Measurements from ENCODE around the gene ANO10. TPM values are rescaled to one million over a fixed set of nuclear protein-coding genes. Genes with fewer than 3 reads are reported as not detected.

ANO10 gene
- total and polyA plus RNA-seq, 2 donors (not counting 1 experiment from before 2014, with no cell fraction given) = 1.9 to 10.6 TPM

DNA sequence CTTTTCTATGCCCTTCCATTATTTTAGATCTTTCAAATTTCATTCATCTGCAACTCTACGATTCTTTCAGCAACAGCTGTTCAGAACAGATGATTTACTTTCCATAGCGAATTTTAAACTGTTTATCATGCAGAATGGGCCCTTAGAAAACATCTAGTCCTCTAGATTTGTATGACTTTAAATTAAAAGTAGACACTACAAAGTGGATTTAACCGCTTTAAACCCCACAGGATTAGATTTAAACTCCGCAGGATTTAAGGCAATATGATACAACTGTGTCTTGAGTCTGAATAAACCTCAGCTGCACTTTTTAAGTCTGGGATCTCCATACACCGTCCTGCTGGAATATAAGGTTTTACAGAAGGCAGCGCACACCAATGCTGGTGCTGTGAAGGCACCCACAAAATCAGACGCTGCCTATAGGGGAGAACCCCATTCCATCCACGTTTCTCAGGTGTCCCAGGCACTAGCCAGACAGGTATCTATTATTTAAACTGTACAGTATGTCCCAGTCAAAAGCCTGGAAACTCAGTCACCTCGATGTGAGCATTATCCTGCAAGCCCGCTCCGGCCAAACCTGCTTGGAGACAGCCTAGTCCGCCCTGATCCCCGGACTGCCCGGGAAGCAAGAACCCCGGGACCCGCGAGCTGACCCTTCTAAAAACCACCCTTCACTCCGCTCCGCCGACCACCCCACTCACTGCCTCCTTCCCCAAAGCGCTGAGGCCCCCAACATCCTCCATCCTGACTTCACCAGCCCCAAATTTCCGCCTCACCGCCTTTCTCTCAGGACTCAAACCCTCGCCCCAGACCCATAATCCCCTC, 768 bp downstream of the ANO10 start:
- ChIA-PET POLR2A (interaction anchor here (0.6 to 2.0 kb wide), 3 partner anchors 69 to 1120 kb away, joined by 3 to 13 read pairs (median 9); partner anchors contain the start of gene ABHD5), CTCF (no interaction called here)
- no peak for ATAC-seq (ENCODE audit: low read depth)
- H3K4me1 ChIP-seq (ENCODE audit: control insufficient read depth in 2 of 2, insufficient read depth in 2 of 2, low read length in 2 of 2) = peaks cover 9 to 11% of the 10 kb centered on the region in 2 donors
- no peaks in the 10 kb centered on the region for H3K27me3 ChIP-seq (replicated peaks in 1 of 4; ENCODE audit: control extremely low read depth in 1 of 4, control insufficient read depth in 3 of 4, insufficient read depth in 4 of 4, low read length in 3 of 4)
- Mint-ChIP-seq H3K4me3 (peak overlapping the region; percentile 88), H3K9me3 (ENCODE audit: insufficient read depth) (no peaks in the 10 kb centered on the region), H3K27ac (peak overlapping the region; percentile 55), H3K4me1 (peaks cover 12% of the 10 kb centered on the region), H3K27me3 (no peaks in the 10 kb centered on the region)
- DNase-seq = peak; percentile 12
- H3K4me2 ChIP-seq (replicated peaks; ENCODE audit: low read depth, low read length, poor library complexity, severe bottlenecking) = peak overlapping the region; percentile 98
- H3K79me2 ChIP-seq (ENCODE audit: control insufficient read depth, insufficient read depth, low read length) = no peaks in the 10 kb centered on the region
- no peak for TF ChIP-seq EZH2 (IDR thresholded peaks at IDR 0.05; ENCODE audit: borderline replicate concordance, insufficient read depth, low read depth, low read length, poor library complexity, severe bottlenecking)
- TF ChIP-seq, protein P1, sequence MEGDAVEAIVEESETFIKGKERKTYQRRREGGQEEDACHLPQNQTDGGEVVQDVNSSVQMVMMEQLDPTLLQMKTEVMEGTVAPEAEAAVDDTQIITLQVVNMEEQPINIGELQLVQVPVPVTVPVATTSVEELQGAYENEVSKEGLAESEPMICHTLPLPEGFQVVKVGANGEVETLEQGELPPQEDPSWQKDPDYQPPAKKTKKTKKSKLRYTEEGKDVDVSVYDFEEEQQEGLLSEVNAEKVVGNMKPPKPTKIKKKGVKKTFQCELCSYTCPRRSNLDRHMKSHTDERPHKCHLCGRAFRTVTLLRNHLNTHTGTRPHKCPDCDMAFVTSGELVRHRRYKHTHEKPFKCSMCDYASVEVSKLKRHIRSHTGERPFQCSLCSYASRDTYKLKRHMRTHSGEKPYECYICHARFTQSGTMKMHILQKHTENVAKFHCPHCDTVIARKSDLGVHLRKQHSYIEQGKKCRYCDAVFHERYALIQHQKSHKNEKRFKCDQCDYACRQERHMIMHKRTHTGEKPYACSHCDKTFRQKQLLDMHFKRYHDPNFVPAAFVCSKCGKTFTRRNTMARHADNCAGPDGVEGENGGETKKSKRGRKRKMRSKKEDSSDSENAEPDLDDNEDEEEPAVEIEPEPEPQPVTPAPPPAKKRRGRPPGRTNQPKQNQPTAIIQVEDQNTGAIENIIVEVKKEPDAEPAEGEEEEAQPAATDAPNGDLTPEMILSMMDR (IDR thresholded peaks at IDR 0.05) = no peak
- 8% methylated on average over 19 of the region's 24 CpGs for WGBS (ENCODE audit: insufficient coverage)
- intact Hi-C loops (cut with micrococcal nuclease) = loop anchor here (5.0 to 10.0 kb wide), 6 partner anchors 271 to 1356 kb away; partner anchors contain the start of genes EXOSC7, KIAA1143, KIF15 and POMGNT2
- peak overlapping the region; percentile 99 for H2AFZ ChIP-seq (ENCODE audit: insufficient read depth, low read depth, low read length, poor library complexity, severe bottlenecking)
- peak overlapping the region in 1 of 2 donors; percentile 28 for H3K27ac ChIP-seq (ENCODE audit: low read length in 2 of 2)
- H3K9ac ChIP-seq (ENCODE audit: low read length) = peak overlapping the region; percentile 76
- no peaks in the 10 kb centered on the region for H4K20me1 ChIP-seq (ENCODE audit: control insufficient read depth, insufficient read depth, low read length, poor library complexity, severe bottlenecking)
- no peaks in the 10 kb centered on the region for H3K36me3 ChIP-seq (replicated peaks in 1 of 2; ENCODE audit: control extremely low read depth in 1 of 2, control insufficient read depth in 1 of 2, extremely low read depth in 1 of 2, insufficient read depth in 2 of 2, low read length in 1 of 2)
- no peaks in the 10 kb centered on the region for H3K9me3 ChIP-seq (ENCODE audit: control extremely low read depth in 1 of 3, control insufficient read depth in 2 of 3, insufficient read depth in 1 of 3, low read length in 2 of 3)
- peak overlapping the region in 4 of 5 experiments; percentile 61 to 79 (median 70) for H3K4me3 ChIP-seq (ENCODE audit: control extremely low read depth in 1 of 5, extremely low read depth in 1 of 5, insufficient read depth in 1 of 5, low read depth in 2 of 5, low read length in 4 of 5)

DNA sequence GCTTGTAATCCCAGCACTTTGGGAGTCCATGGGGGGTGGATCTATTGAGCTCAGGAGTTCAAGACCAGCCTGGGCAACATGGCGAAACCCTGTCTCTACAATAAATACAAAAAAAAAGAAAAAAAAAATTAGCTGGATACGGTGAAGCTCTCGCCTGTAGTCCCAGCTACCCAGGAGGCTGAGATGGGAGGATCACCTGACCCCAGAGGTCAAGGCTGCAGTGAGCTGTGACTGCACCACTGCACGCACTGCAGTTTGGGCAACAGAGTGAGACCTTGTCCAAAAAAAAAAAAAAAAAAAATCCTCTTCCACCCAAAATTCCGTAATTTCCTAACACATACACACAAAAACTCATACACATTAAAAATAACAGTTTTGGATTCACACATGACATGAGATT, 2.2 kb downstream of the ANO10 start:
- Mint-ChIP-seq H3K27ac (no peak overlapping the region), H3K27me3 (no peaks in the 10 kb centered on the region), H3K9me3 (ENCODE audit: insufficient read depth) (no peaks in the 10 kb centered on the region), H3K4me1 (peaks cover 12% of the 10 kb centered on the region), H3K4me3 (no peak overlapping the region)
- H3K27ac ChIP-seq (ENCODE audit: low read length in 2 of 2) = no peak overlapping the region
- H3K4me3 ChIP-seq (ENCODE audit: control extremely low read depth in 1 of 5, extremely low read depth in 1 of 5, insufficient read depth in 1 of 5, low read depth in 2 of 5, low read length in 4 of 5) = no peak overlapping the region
- H4K20me1 ChIP-seq (ENCODE audit: control insufficient read depth, insufficient read depth, low read length, poor library complexity, severe bottlenecking) = no peaks in the 10 kb centered on the region
- no peaks in the 10 kb centered on the region for H3K9me3 ChIP-seq (ENCODE audit: control extremely low read depth in 1 of 3, control insufficient read depth in 2 of 3, insufficient read depth in 1 of 3, low read length in 2 of 3)
- 100% methylated on average over 2 of the region's 5 CpGs for WGBS (ENCODE audit: insufficient coverage)
- no peak overlapping the region for H2AFZ ChIP-seq (ENCODE audit: insufficient read depth, low read depth, low read length, poor library complexity, severe bottlenecking)
- DNase-seq = no peak
- ChIA-PET CTCF (interaction anchor here (0.7 kb wide), 1 partner anchor 78 kb away, joined by 7 read pairs; no protein-coding TSS in a partner anchor), POLR2A (no interaction called here)
- no peaks in the 10 kb centered on the region for H3K79me2 ChIP-seq (ENCODE audit: control insufficient read depth, insufficient read depth, low read length)
- no peaks in the 10 kb centered on the region for H3K36me3 ChIP-seq (replicated peaks in 1 of 2; ENCODE audit: control extremely low read depth in 1 of 2, control insufficient read depth in 1 of 2, extremely low read depth in 1 of 2, insufficient read depth in 2 of 2, low read length in 1 of 2)
- H3K4me1 ChIP-seq (ENCODE audit: control insufficient read depth in 2 of 2, insufficient read depth in 2 of 2, low read length in 2 of 2) = peaks cover 9 to 11% of the 10 kb centered on the region in 2 donors
- ATAC-seq (ENCODE audit: low read depth) = no peak
- TF ChIP-seq, protein P1 (IDR thresholded peaks at IDR 0.05) = no peak
- no peak for TF ChIP-seq EZH2 (IDR thresholded peaks at IDR 0.05; ENCODE audit: borderline replicate concordance, insufficient read depth, low read depth, low read length, poor library complexity, severe bottlenecking)
- intact Hi-C loops (cut with micrococcal nuclease) = no loop called here
- H3K27me3 ChIP-seq (replicated peaks in 1 of 4; ENCODE audit: control extremely low read depth in 1 of 4, control insufficient read depth in 3 of 4, insufficient read depth in 4 of 4, low read length in 3 of 4) = no peaks in the 10 kb centered on the region
- H3K4me2 ChIP-seq (replicated peaks; ENCODE audit: low read depth, low read length, poor library complexity, severe bottlenecking) = no peak overlapping the region
- no peak overlapping the region for H3K9ac ChIP-seq (ENCODE audit: low read length)

Measured in B cell (primary cell).